NCI-H774 (cell line): ENCODE data around the gene CUBN.
"Not testable (repeated sequence)": the region's sequence is repeated elsewhere in the genome, so short reads cannot be mapped to it uniquely, and the experiment has no call there.

Experiments
- DNase-seq: peaks from one replicate; lab custom pipeline; 2025; lab: John Stamatoyannopoulos, UW

CUBN gene

DNA sequence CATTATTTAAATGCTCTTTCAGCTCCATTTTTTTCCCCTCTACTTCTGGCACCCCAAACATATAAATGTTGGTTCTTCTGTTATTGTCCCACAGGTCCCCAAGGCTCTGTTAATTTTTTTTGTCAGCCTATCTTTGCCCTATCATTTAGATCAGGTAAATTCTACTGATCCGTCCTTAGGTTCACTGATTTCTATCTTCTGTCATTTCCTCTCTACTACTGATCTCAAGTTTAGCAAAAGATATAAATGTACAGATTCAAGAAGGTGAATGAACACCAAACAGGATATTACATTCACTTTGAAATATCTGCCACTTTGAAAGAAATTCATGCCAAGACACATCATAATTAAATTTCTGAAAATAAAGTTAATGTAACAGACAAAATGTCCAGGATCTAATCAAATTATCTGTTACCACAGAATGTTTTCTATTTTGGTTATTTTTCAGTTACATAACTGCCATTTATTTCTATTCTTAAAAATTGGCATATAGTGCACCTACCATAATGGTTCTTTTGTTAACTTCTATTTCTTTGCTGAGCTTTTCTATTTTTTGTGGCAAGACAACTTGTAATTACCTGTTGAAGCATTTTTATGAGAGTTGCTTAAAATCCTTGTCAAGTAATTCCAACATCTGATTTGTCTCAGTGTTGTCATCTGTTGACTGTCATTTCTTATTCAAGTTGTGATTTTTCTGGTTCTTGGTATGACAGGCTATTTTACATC is 12.1 kb upstream of the CUBN start:
- no peak for DNase-seq

- no peak for DNase-seq
Observed at GRCh38 chr10:17140386-17140761, 10.8 kb upstream of the CUBN start.

DNA sequence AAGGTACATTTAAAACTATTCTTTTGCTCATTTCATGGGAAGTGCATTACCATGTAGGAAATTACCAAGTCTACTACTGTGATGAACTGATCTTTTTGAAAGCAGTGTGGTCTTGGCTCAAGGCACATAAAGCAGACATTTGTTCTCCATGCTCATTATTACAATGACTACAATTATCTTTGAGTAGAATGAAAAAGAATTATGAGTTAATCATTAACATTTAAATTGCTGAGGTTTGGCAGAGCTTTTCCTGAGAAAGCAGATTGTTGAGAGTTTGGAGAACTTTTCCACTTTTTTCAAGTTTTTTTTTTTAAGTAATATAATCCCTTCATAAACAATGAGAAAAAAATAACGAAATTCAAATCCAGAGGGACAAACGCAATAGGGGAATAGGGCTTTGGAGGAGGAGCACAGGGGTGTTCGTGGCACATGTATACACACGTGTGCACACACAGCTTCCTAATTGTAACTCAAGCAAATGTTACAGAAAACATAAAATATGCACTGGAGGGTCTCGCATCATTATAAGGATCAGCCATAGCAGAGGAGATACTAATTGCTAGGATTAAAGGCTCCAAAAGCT is 8.9 kb upstream of the CUBN start:
- no peak for DNase-seq

GRCh38 chr10:17134737-17135260 is 5.2 kb upstream of the CUBN start:
- no peak for DNase-seq

DNA sequence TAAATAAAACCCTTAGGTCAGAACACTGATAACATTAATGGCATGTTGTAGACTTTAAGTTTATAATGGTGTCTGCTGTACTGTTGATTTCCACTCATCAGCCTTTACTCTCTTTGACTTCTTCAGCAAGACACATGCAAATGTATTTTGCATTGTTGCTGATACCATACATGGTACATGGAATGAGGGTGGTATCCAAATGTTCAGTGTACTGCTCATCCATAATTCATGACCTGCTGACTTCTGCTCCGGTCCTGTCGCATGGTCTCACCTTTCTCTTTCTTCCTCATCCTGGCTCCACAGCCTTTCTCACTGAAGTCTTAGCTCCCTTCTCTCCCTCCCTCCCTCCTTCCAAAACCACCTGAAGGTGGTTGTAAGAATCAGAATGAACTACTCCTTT is 4.7 kb upstream of the CUBN start:
- DNase-seq = no peak

- no peak for DNase-seq
Observed at GRCh38 chr10:17128261-17128660, 1.4 kb downstream of the CUBN start.

GRCh38 chr10:17126327-17126726 is 3.3 kb downstream of the CUBN start:
- no peak for DNase-seq

DNA sequence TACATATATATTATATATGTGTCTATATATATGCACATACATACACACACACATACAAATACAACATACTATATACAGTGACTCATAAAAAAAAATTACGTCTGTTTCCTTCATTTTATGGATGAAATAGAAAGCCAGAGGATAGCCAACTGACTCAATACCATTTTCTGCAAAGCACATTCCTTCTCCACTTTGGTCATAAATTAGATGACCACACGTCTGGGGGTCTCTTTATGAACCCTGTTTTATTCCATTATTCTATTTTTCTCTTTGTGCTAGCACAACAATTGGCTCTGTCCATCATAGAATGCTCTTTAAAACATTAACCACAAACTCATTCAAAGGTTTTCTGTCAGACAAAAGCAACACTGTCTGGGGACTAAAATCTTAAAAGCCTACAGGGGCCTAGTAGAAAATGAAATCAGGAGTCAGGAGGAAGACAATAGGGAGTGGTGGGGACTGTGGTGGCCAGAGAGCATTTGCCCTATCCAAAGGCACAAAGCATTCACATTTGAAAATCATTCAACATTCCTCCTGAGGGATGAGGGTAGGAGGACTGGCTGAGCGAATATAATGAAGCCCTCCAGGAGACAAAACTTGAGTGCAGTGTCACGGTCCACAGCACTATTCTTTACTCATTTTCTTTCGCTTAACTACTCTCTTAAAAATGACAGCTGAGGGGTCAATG is 4.3 kb downstream of the CUBN start:
- no peak for DNase-seq

- DNase-seq = no peak
Observed at GRCh38 chr10:17123961-17124360, 5.7 kb downstream of the CUBN start.

- no peak for DNase-seq
Observed at GRCh38 chr10:17122726-17123661, 6.6 kb downstream of the CUBN start.

- DNase-seq = no peak
Observed at GRCh38 chr10:17122052-17122451, 7.6 kb downstream of the CUBN start.

DNA sequence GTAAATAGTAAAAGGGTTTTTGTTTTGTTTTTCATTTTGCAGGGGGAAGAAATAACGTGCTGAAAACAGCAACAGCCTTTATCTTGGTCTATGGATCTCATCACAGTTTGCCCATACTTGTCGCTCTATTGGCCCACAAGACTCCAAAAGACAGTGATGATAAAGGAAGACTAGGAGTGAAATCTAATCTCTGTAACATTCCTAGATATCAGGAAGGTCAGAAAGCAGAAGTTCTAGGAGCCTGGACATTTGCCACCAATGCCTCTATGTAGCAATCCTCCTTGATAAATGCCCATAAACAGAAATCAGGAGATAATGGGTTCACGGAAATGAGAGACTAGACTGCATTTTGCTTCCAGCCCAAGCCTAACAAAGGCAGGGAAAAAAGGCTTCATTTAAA is 8.9 kb downstream of the CUBN start:
- DNase-seq = no peak

GRCh38 chr10:17119845-17120244 is 9.8 kb downstream of the CUBN start:
- no peak for DNase-seq

GRCh38 chr10:17116193-17116592 is 13.4 kb downstream of the CUBN start:
- no peak for DNase-seq

GRCh38 chr10:17115683-17116082 is 13.9 kb downstream of the CUBN start:
- DNase-seq = no peak

DNA sequence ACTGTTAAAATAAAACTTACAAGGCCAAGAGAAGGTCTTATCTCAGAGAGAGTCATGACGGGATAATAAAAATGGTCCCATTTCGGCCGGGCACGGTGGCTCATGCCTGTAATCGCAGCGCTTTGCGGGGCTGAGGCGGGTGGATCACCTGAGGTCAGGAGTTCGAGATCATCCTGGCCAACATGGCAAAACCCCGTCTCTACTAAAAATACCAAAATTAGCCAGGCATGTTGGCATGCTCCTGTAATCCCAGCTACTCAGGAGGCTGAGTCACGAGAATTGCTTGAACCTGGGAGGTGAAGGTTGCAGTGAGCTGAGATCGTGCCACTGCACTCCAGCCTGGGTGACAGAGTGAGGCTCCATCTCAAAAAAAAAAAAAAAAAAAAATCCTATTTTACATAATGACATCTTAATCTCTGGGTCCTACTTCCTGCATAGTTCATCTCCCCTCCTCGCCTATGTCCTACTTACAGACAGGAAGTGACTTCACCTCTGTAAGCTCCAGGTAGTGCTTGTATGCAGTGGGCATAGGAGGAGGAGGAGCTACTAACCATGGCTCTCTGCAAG is 14.7 kb downstream of the CUBN start:
- DNase-seq = not testable (repeated sequence)

- DNase-seq = no peak
Observed at GRCh38 chr10:17113889-17114540, 15.6 kb downstream of the CUBN start.

DNA sequence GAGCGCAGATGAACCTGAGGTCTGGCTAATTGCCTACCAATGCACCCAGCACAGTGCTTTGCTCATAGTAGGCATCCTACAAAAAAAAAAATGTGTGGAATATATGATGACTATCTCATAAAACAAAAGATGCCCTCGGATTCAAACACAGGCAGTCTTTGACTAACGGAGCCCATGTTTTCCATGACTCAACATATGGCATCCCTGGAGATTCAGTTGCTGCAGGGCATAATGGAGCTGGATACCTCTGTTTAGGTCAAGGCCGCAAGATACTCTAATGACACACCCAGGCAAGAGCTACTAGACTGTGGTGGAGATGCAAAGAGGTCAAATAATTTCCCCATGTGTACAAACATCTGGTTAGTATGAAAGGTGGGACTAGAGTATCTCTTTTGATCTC is 16.3 kb downstream of the CUBN start:
- no peak for DNase-seq

- DNase-seq = no peak
Observed at GRCh38 chr10:17112566-17112965, 17.0 kb downstream of the CUBN start.

- DNase-seq = no peak
Observed at GRCh38 chr10:17109475-17110207, 20.0 kb downstream of the CUBN start.

GRCh38 chr10:17109046-17109445 is 20.6 kb downstream of the CUBN start:
- DNase-seq = no peak
